Glutamatergic neuron (in vitro differentiated cells): ENCODE data around the gene SPON1. TPM values are rescaled to one million over a fixed set of nuclear protein-coding genes. Genes with fewer than 3 reads are reported as not detected.
A peak's percentile ranks its signal among the peaks of the same experiment; 100 is the strongest.

Experiments
- DNase-seq: peaks from one replicate; pipeline ENCODE4 v3.0.0; 2022
- H3K27ac Mint-ChIP-seq: one replicate; pipeline ENCODE4 v1.8.0; 2020; ENCODE audit warnings: mild to moderate bottlenecking, mixed read lengths, inconsistent platforms; ENCODE audit not compliant: unreplicated experiment
- H3K27me3 Mint-ChIP-seq: one replicate; pipeline ENCODE4 v1.8.0; 2020; ENCODE audit warnings: mild to moderate bottlenecking, moderate library complexity, mixed read lengths, inconsistent platforms; ENCODE audit not compliant: unreplicated experiment
- H3K36me3 Mint-ChIP-seq: one replicate; pipeline ENCODE4 v1.8.0; 2020; ENCODE audit warnings: mild to moderate bottlenecking, mixed read lengths, inconsistent platforms; ENCODE audit not compliant: unreplicated experiment
- H3K4me1 Mint-ChIP-seq: one replicate; pipeline ENCODE4 v1.8.0; 2020; ENCODE audit warnings: mild to moderate bottlenecking, low read depth, mixed read lengths, inconsistent platforms; ENCODE audit not compliant: unreplicated experiment
- H3K4me3 Mint-ChIP-seq: one replicate; pipeline ENCODE4 v1.8.0; 2020; ENCODE audit warnings: mild to moderate bottlenecking, mixed read lengths, inconsistent platforms; ENCODE audit not compliant: unreplicated experiment
- H3K9me3 Mint-ChIP-seq: one replicate; pipeline ENCODE4 v1.8.0; 2020; ENCODE audit warnings: mild to moderate bottlenecking, moderate library complexity, mixed read lengths, inconsistent platforms; ENCODE audit not compliant: unreplicated experiment
- long read RNA-seq: library from polyadenylated mRNA; unstranded; transcript quantifications from one replicate; pipeline ENCODE4 v2.0.0, GENCODE V29; 2020; ENCODE audit not compliant: unreplicated experiment
- total RNA-seq: library from RNA; stranded (reverse); fragmentation: NEBNext Ultra II Directional; extraction: Animal tissue kit (Norgen Biotek cat#: 25700); gene quantifications from one replicate; pipeline ENCODE4 v1.2.1, GENCODE V29; 2021; ENCODE audit not compliant: unreplicated experiment
- TF ChIP-seq, protein P1 (sequence below): fragments of 200-600 bp; sonication (generic); IDR thresholded peaks from one replicate; pipeline ENCODE4 v1.5.0; 2021; ENCODE audit not compliant: partially characterized antibody, unreplicated experiment

The SPON1 gene
- 0.81 TPM for total RNA-seq
- long read RNA-seq, partial matches to known transcripts = 0 of 2 reads
- long read RNA-seq, other reads (novel, unspliced or antisense) = 2 of 2 reads

DNA sequence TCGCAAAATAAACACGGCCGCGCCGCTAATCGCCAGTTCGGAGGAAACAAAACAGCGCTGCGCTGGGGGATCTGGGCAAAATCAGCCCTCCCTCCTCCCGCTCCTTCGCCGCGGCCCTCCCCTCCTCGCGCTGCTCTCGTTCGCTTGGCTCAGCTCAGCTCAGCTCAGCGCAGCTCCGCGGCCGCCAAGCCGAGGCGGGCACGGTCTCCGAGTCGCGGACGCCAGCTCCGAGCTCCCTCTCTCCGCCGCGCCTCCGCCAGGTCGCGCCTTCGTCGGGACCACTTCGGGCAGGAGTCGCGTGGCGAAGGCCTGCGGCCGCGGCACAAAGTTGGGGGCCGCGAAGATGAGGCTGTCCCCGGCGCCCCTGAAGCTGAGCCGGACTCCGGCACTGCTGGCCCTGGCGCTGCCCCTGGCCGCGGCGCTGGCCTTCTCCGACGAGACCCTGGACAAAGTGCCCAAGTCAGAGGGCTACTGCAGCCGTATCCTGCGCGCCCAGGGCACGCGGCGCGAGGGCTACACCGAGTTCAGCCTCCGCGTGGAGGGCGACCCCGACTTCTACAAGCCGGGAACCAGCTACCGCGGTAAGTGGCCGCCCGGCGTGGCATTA, at the start of gene SPON1:
Gene SPON1, plus strand, starts transcription at position 162 of the 607 bp plus-strand sequence. Its CDS starts 182 bp downstream, at position 344.
- H3K27me3 Mint-ChIP-seq = peaks cover 26% of the 10 kb centered on the region
- H3K4me3 Mint-ChIP-seq = peak within 1 kb of the TSS; percentile 87
- H3K4me1 Mint-ChIP-seq = peaks cover 2% of the 10 kb centered on the region

DNA sequence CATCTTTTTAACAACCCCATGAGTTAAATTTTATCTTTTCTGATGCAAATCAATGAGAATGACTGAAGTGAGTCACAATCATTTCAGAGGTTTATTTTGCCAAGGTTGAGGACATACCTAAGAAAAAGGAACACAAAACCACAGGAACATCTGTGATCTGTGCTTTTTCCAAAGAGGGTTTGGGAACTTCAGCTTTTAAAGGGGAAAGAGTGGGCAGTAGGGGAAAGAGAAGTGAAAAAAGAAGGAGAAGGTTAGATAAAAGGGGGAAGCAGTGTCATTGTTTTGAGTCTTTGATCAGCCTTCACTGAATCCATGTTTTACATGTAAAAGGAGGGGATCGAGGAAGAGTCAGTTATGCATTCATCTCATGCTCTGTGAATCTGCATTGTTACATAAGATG, 45.3 kb upstream of the SPON1 start:
- no peak overlapping the region for H3K27ac Mint-ChIP-seq
- no peaks in the 10 kb centered on the region for H3K4me1 Mint-ChIP-seq
- no peak overlapping the region for H3K4me3 Mint-ChIP-seq
- DNase-seq = no peak
- TF ChIP-seq, protein P1, sequence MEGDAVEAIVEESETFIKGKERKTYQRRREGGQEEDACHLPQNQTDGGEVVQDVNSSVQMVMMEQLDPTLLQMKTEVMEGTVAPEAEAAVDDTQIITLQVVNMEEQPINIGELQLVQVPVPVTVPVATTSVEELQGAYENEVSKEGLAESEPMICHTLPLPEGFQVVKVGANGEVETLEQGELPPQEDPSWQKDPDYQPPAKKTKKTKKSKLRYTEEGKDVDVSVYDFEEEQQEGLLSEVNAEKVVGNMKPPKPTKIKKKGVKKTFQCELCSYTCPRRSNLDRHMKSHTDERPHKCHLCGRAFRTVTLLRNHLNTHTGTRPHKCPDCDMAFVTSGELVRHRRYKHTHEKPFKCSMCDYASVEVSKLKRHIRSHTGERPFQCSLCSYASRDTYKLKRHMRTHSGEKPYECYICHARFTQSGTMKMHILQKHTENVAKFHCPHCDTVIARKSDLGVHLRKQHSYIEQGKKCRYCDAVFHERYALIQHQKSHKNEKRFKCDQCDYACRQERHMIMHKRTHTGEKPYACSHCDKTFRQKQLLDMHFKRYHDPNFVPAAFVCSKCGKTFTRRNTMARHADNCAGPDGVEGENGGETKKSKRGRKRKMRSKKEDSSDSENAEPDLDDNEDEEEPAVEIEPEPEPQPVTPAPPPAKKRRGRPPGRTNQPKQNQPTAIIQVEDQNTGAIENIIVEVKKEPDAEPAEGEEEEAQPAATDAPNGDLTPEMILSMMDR = no peak
- no peaks in the 10 kb centered on the region for H3K9me3 Mint-ChIP-seq
- H3K27me3 Mint-ChIP-seq = peaks cover 1% of the 10 kb centered on the region
- no peaks in the 10 kb centered on the region for H3K36me3 Mint-ChIP-seq

More for the DNA sequence above, at the start of gene SPON1:
- TF ChIP-seq, protein P1 = peak; percentile 13
- Mint-ChIP-seq H3K9me3 (peaks cover 2% of the 10 kb centered on the region), H3K27ac (no peak within 1 kb of the TSS), H3K36me3 (no peaks in the 10 kb centered on the region)
- peak; percentile 77 for DNase-seq

DNA sequence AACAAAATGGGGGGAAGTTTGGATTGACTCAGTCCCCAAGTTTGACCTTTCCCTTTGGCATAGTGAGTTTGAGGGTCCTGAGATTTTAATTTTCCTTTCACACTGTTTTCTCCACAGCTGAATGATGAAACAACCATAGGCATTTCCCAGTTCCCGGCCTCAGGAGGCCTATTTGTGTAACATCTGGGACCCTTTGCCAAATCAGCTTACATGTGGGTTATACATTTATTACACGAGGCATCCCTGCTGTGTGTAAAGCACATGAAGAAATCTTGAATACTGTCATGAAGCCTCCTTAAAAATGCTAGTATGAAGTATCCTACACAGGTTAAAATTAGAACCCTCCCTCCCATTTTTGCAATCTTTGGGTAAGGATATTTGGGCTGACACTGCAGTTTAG, 44.6 kb upstream of the SPON1 start:
- Mint-ChIP-seq H3K9me3 (no peaks in the 10 kb centered on the region), H3K4me3 (no peak overlapping the region), H3K4me1 (no peaks in the 10 kb centered on the region), H3K36me3 (no peaks in the 10 kb centered on the region), H3K27ac (no peak overlapping the region), H3K27me3 (peaks cover 1% of the 10 kb centered on the region)
- DNase-seq = no peak
- TF ChIP-seq, protein P1 = no peak

DNA sequence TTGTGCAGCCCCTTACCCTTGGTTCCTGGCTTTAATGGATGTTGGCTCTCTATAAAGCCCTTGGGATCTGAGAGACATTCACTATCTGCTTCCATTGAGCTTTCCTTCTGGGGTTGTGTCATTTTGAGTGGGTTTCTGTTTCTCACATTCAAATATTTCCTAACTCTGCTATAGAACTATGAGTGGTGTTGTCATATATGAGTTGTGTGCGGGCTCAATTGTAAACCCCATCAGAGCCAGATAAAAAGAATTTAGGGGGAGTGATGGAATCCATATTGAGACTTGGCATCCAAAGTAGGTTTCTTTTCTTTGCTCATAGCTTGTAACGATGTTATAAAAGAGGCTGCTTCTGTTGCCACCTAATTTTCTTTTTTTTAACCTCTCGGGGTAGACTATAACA, 41.8 kb upstream of the SPON1 start:
- Mint-ChIP-seq H3K9me3 (peaks cover 3% of the 10 kb centered on the region), H3K4me1 (no peaks in the 10 kb centered on the region), H3K27me3 (peaks cover 1% of the 10 kb centered on the region), H3K27ac (no peak overlapping the region), H3K36me3 (no peaks in the 10 kb centered on the region), H3K4me3 (no peak overlapping the region)
- no peak for DNase-seq
- TF ChIP-seq, protein P1 = no peak

DNA sequence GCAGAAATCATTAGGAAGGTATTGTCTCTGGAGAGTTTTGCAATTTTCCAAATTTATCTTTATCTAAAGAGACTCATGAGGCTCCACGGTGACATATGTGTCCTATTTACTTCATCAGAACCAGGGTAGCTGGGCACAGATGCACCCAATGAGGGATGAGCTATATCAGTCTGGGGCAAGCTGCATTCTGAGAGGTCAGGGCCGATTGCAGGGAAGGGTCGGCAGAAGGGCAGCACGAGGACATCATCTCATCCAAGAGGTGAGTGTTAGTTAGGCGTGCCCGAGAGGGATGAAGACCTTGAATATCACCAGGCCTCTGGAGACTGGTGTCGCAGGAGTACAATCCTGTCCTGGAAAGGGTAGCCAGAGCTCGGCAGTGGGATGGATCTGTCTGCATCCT, 41.0 kb upstream of the SPON1 start:
- Mint-ChIP-seq H3K4me1 (no peaks in the 10 kb centered on the region), H3K36me3 (no peaks in the 10 kb centered on the region), H3K27ac (no peak overlapping the region), H3K4me3 (no peak overlapping the region), H3K27me3 (no peaks in the 10 kb centered on the region), H3K9me3 (peaks cover 3% of the 10 kb centered on the region)
- no peak for DNase-seq
- TF ChIP-seq, protein P1 = no peak
